ENCODE measurements around the gene PRXL2B. TPM values are rescaled to one million over a fixed set of nuclear protein-coding genes. Genes with fewer than 3 reads are reported as not detected.

PRXL2B gene
- total and polyA plus RNA-seq, 5 donors = 8.0 to 11.8 (median 9.4) TPM

GRCh38 chr1:2628933-2629626, 42.5 kb downstream of the PRXL2B start:
- Histone ChIP-seq H3K27ac (ENCODE audit: low read length) (no peak overlapping the region), H3K4me3 (ENCODE audit: low read length) (no peak overlapping the region), H3K9me3 (ENCODE audit: control insufficient read depth, low read length) (no peaks in the 10 kb centered on the region), H3K4me1 (ENCODE audit: control insufficient read depth, insufficient read depth, low read length) (no peaks in the 10 kb centered on the region), H3K27me3 (ENCODE audit: control insufficient read depth, insufficient read depth) (no peaks in the 10 kb centered on the region)
- DNase-seq = no peak
- intact Hi-C loops (cut with DNase I) = no loop called here
- ATAC-seq = no peak
- 4% methylated on average over 64 of the region's 64 CpGs for WGBS

DNA sequence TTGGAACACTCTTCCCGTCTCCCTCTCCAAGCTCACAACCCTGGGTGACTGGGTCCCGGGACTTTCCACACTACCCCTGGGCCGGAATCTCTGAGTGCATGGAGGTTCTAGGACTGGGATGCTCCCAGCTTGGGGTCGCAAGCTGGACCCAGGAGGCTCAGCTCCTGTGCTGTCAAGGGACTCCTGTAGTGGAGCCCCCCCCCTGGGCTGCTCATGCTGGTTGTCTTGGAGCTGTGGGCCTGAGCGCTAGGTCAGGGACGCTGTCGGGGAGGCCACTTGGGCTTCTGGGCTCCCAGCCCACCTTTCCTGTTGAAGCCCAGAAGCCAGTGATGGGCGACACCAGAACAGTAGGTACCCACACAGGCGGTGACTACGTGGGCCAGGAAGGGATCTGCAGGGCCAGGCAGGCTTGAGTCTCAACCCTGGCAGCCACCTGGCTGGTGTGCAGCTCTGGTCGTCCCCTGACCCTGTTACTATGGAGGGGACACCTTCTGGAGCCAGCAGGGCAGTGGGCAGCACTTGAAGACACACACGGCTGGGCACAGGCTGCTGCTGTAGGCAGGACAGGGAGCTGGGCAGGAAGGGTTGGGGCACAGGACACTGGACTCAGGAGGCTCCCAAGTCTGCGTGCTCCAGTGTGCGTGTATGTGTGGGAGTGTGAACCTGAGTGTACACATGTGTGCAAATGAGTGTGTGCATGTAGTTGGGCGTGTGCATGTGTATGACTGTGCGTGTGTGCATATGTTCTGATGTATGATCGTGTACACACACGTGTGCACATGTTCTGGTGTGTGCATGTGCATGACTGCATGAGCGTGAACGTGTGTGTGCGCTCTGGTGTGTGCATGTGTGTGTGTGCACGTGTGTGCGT, 43.3 kb downstream of the PRXL2B start:
- 80% methylated on average over 23 of the region's 23 CpGs for WGBS
- Histone ChIP-seq H3K4me1 (ENCODE audit: control insufficient read depth, insufficient read depth, low read length) (no peaks in the 10 kb centered on the region), H3K4me3 (ENCODE audit: low read length) (no peak overlapping the region), H3K9me3 (ENCODE audit: control insufficient read depth, low read length) (no peaks in the 10 kb centered on the region), H3K27ac (ENCODE audit: low read length) (no peak overlapping the region), H3K27me3 (ENCODE audit: control insufficient read depth, insufficient read depth) (no peaks in the 10 kb centered on the region)
- ATAC-seq = no peak
- DNase-seq = peak in 1 of 3 donors; percentile 40
- intact Hi-C loops (cut with DNase I) = no loop called here

- Histone ChIP-seq H3K27me3 (ENCODE audit: control insufficient read depth, insufficient read depth) (no peaks in the 10 kb centered on the region), H3K27ac (ENCODE audit: low read length) (no peak overlapping the region), H3K9me3 (ENCODE audit: control insufficient read depth, low read length) (no peaks in the 10 kb centered on the region), H3K4me3 (ENCODE audit: low read length) (no peak overlapping the region), H3K4me1 (ENCODE audit: control insufficient read depth, insufficient read depth, low read length) (no peaks in the 10 kb centered on the region)
- WGBS = 93% methylated on average over 35 of the region's 35 CpGs
- no peak for DNase-seq
- intact Hi-C loops (cut with DNase I) = no loop called here
- ATAC-seq = no peak
These were observed 44.0 kb downstream of the PRXL2B start for GRCh38 chr1:2630498-2631135.

- 71% methylated on average over 24 of the region's 24 CpGs for WGBS
- H3K9me3 ChIP-seq (ENCODE audit: control insufficient read depth, low read length) = no peaks in the 10 kb centered on the region
- intact Hi-C loops (cut with DNase I) = no loop called here
- no peak overlapping the region for H3K27ac ChIP-seq (ENCODE audit: low read length)
- no peaks in the 10 kb centered on the region for H3K4me1 ChIP-seq (ENCODE audit: control insufficient read depth, insufficient read depth, low read length)
- DNase-seq (peak in 1 of 3 donors; percentile 30), ATAC-seq (no peak)
- H3K4me3 ChIP-seq (ENCODE audit: low read length) = no peak overlapping the region
- H3K27me3 ChIP-seq (ENCODE audit: control insufficient read depth, insufficient read depth) = no peaks in the 10 kb centered on the region
These were observed 44.8 kb downstream of the PRXL2B start for GRCh38 chr1:2631136-2632050.

- intact Hi-C loops (cut with DNase I) = no loop called here
- Histone ChIP-seq H3K4me1 (ENCODE audit: control insufficient read depth, insufficient read depth, low read length) (no peaks in the 10 kb centered on the region), H3K9me3 (ENCODE audit: control insufficient read depth, low read length) (no peaks in the 10 kb centered on the region), H3K27ac (ENCODE audit: low read length) (no peak overlapping the region), H3K27me3 (ENCODE audit: control insufficient read depth, insufficient read depth) (no peaks in the 10 kb centered on the region), H3K4me3 (ENCODE audit: low read length) (no peak overlapping the region)
- 55% methylated on average over 8 of the region's 8 CpGs for WGBS
- ATAC-seq (no peak), DNase-seq (no peak)
These were observed 45.5 kb downstream of the PRXL2B start for GRCh38 chr1:2632051-2632430.

DNA sequence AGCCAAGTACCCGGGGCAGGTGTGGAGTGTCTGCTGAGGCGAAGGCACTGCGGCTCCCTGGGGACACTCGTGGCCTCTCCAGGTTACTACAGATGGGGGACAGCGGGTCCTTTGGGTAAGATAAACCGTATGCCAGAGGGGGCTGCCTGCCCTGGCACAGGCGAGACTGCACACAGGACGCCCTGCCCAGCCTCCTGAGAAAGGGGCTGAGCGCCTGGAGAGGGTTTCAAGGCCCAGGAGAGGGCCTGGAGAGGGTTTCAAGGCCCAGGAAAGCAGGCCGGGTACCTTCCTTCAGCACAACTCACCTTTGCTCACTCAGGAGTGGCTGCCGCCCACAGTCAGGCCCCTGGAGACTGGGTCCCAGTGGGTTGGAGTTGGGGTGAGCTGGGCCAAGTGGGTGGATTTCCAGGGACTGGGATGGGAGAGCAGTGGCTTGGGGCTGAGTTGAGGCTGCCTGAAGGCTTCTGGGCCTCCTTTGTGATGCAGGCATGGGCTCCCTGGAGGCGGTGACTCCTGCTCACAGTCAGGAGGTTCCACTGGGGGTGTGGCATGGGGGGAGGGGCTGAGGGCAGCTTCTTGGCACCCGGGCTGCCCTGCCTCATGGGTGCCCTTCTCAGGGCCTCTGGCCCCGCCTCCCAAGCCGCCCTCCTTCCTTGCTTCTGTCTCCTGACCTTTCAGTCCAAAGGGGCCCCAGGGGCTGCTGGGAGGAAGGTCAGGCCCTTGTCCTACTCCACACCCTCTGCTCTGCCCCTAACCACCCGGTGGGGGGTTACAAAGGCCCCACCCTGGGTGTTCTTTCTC, 46.2 kb downstream of the PRXL2B start, which contains the start of gene MMEL1:
Gene MMEL1, minus strand, starts transcription at position 456 of the 801 bp plus-strand sequence. CDS start 3,532 bp downstream, outside the sequence.
- no peak within 1 kb of the TSS for H3K4me3 ChIP-seq (ENCODE audit: low read length)
- no peak within 1 kb of the TSS for H3K27ac ChIP-seq (ENCODE audit: low read length)
- intact Hi-C loops (cut with DNase I) = no loop called here
- H3K4me1 ChIP-seq (ENCODE audit: control insufficient read depth, insufficient read depth, low read length) = no peaks in the 10 kb centered on the region
- H3K27me3 ChIP-seq (ENCODE audit: control insufficient read depth, insufficient read depth) = no peaks in the 10 kb centered on the region
- ATAC-seq = no peak
- 71% methylated on average over 16 of the region's 16 CpGs for WGBS
- no peaks in the 10 kb centered on the region for H3K9me3 ChIP-seq (ENCODE audit: control insufficient read depth, low read length)
- DNase-seq = peak in 2 of 3 donors; percentile 40 to 54

DNA sequence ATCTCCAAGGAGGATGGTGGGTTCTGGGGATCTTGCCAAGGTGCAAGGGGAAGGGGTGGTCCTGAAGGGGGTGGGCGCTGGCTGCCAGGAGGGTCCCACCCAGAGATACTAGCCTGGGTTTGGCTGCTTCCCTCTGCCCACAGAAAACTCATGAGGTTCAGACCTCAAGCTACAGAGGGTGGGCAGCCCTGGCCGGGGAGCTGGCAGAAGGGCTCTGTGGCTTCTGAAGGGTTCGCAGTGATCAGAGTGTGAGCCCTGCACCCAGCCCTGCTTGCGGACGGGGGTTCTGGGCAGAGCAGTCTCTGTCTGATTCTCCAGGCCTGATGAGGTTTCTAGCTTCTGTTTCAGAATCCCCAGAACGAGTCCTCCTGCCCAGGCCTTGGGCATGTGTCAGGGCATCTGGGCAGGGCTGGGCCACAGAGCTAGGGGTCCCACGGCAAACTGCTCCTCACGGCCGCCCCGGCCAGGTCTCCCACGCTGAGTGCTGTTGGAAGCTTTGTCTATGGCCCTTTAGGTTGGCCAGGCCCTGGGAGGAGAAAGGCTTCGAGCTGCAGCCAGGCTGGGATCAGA, 46.9 kb downstream of the PRXL2B start:
- Histone ChIP-seq H3K27me3 (ENCODE audit: control insufficient read depth, insufficient read depth) (no peaks in the 10 kb centered on the region), H3K4me3 (ENCODE audit: low read length) (no peak overlapping the region), H3K9me3 (ENCODE audit: control insufficient read depth, low read length) (no peaks in the 10 kb centered on the region), H3K4me1 (ENCODE audit: control insufficient read depth, insufficient read depth, low read length) (no peaks in the 10 kb centered on the region), H3K27ac (ENCODE audit: low read length) (no peak overlapping the region)
- 62% methylated on average over 12 of the region's 12 CpGs for WGBS
- no peak for ATAC-seq
- intact Hi-C loops (cut with DNase I) = no loop called here
- DNase-seq = peak in 1 of 3 donors; percentile 29

DNA sequence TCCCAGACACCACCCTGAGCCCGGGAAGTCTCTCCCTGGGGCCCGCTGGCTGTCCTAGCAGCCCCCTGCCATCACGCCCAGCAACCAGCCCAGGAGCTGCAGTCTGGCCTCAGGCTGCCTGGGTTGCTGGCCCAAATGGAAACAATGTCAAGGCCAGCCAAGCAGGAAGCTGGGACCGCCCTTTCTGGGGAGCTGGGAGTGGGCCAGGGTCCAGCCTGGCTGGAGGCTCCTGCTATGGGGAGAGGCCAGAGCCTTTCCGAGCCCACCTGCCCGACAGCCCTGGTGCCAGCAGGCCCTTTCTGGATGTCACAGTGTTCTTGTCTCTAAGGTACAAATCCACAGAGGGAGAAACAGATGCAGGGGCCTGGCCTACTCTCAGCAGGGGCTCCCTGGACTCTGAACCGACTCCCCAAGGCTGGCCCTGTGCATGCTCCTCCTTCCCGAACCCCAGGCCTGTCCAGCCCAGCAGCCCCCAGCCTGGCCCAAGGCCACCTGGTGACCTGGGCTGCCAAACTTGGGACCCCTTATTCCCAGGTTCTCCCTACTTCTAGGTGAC, 47.4 kb downstream of the PRXL2B start:
- Histone ChIP-seq H3K27ac (ENCODE audit: low read length) (no peak overlapping the region), H3K9me3 (ENCODE audit: control insufficient read depth, low read length) (no peaks in the 10 kb centered on the region), H3K4me1 (ENCODE audit: control insufficient read depth, insufficient read depth, low read length) (no peaks in the 10 kb centered on the region), H3K27me3 (ENCODE audit: control insufficient read depth, insufficient read depth) (no peaks in the 10 kb centered on the region), H3K4me3 (ENCODE audit: low read length) (no peak overlapping the region)
- 45% methylated on average over 8 of the region's 8 CpGs for WGBS
- peak in 2 of 3 donors; percentile 70 to 73 for DNase-seq
- intact Hi-C loops (cut with DNase I) = no loop called here
- peak in 1 of 2 donors; percentile 47 for ATAC-seq

DNA sequence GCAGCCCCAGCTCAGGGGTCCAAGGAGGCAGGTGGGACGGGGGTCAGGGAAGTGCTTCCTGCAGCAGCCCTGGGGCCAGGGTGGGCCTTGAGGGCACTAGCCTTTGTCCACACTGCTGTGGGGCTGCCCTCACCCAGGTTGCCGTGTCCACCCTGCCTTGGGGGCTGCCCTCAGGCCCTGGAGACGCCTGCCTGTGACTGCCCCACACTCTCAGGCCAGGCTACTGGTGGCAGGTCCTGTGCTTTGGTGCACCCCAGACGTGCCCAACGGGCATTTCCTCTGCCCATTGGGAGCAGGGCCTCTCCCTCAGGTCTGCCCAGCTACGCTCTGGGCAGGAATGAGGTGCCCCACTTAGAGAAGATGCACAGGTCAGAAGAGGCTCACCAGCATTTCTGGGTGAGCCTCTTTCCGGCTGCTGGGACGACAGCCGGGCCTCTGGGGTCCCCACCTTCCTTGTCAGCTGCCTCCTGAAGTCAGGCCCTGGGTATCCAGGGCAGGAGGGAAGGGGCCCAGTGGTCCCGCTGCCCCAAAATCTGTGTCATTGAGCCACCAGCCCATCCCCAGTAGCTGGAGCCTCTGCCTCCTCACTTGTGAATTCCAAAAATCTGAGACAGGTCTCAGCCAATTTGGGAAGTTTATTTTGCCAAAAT, 48.9 kb downstream of the PRXL2B start:
- 81% methylated on average over 10 of the region's 10 CpGs for WGBS
- ATAC-seq (no peak), DNase-seq (no peak)
- no peaks in the 10 kb centered on the region for H3K27me3 ChIP-seq (ENCODE audit: control insufficient read depth, insufficient read depth)
- no peak overlapping the region for H3K27ac ChIP-seq (ENCODE audit: low read length)
- intact Hi-C loops (cut with DNase I) = no loop called here
- H3K4me1 ChIP-seq (ENCODE audit: control insufficient read depth, insufficient read depth, low read length) = no peaks in the 10 kb centered on the region
- H3K9me3 ChIP-seq (ENCODE audit: control insufficient read depth, low read length) = no peaks in the 10 kb centered on the region
- no peak overlapping the region for H3K4me3 ChIP-seq (ENCODE audit: low read length)
